HepG2 (cell line): ENCODE measurements around the gene FAM174C. TPM values are rescaled to one million over a fixed set of nuclear protein-coding genes. Genes with fewer than 3 reads are reported as not detected.

ENCODE experiments used
- ATAC-seq: fragments of 200-7000 bp; cut with Tn5 transposase; 3 replicates; pipeline ENCODE4 v1.9.1; 2020; ENCODE audit warnings: mild to moderate bottlenecking, moderate library complexity
- BruUV-seq: library from RNA; stranded (reverse); fragments of 400-500 nt; replicated peaks from 2 replicates; lab custom pipeline; 2021; lab: Mats Ljungman, UMichigan
- CTCF ChIA-PET: fragments of 300-600 bp; formaldehyde crosslinking; extraction: SDS; loops from one replicate; lab custom pipeline; 2021; ENCODE audit warnings: low total read pairs, inconsistent platforms, low intra/inter-chr PET ratio; lab: Yijun Ruan, JAX
- POLR2A ChIA-PET: fragments of 350-600 bp; sonication (Branson Sonifier 250); formaldehyde crosslinking; loops from one replicate; lab custom pipeline; 2020; ENCODE audit warnings: antibody characterized with exemption, inconsistent platforms; lab: Yijun Ruan, JAX
- DNase-seq: peaks from one replicate; pipeline ENCODE4 v3.0.0-alpha.2; 2015; ENCODE audit warnings: low spot score
- FAIRE-seq: peaks from 3 replicates; lab custom pipeline; 2011; peaks lifted over from hg19 to GRCh38; lab: Jason Lieb, UNC
- H2AFZ ChIP-seq: one replicate; pipeline ENCODE4 v1.6.1; 2011; ENCODE audit warnings: low read length, inconsistent platforms
- H3K27ac ChIP-seq: fragments of 300-600 bp; 3 replicates; pipeline ENCODE4 v1.8.0; 2011; ENCODE audit warnings: mixed run types, mild to moderate bottlenecking, mixed read lengths, low read length, inconsistent platforms; ENCODE audit not compliant: insufficient read depth; ENCODE audit errors: extremely low read length
- H3K27me3 ChIP-seq, 2 experiments: fragments of 200-600 bp in 1 of 2; 2 replicates in 1 of 2; 3 replicates in 1 of 2; pipeline versions ENCODE4 v1.6.0 to v1.8.0; 2011; ENCODE audit warnings: low read length in 2 of 2, mild to moderate bottlenecking in 2 of 2, moderate library complexity in 2 of 2, inconsistent platforms in 1 of 2; ENCODE audit not compliant: insufficient read depth in 2 of 2, control insufficient read depth in 1 of 2
- H3K36me3 ChIP-seq, 2 experiments: fragments of 200-600 bp in 1 of 2; replicated peaks in 1 of 2; 2 replicates in 1 of 2; 3 replicates in 1 of 2; pipeline versions ENCODE4 v1.5.1 to v1.8.0; 2011; ENCODE audit warnings: low read length in 2 of 2, inconsistent platforms in 1 of 2; ENCODE audit not compliant: insufficient read depth in 2 of 2, control insufficient read depth in 1 of 2
- H3K4me1 ChIP-seq: 2 replicates; pipeline ENCODE4 v1.5.1; 2012; ENCODE audit warnings: low read length, inconsistent platforms; ENCODE audit not compliant: insufficient read depth
- H3K4me2 ChIP-seq: 2 replicates; pipeline ENCODE4 v1.6.0; 2011; ENCODE audit warnings: low read depth, low read length, inconsistent platforms
- H3K4me3 ChIP-seq, 3 experiments: fragments of 200-600 bp in 1 of 3; sonication (generic), shearing (Covaris generic) in 1 of 3; replicated peaks in 1 of 3; 2 replicates each; pipeline ENCODE4 v1.5.1; 2011 to 2016; ENCODE audit warnings: low read length in 3 of 3, inconsistent platforms in 2 of 3, low read depth in 2 of 3, mild to moderate bottlenecking in 2 of 3, control low read depth in 1 of 3, mixed read lengths in 1 of 3; ENCODE audit not compliant: insufficient read depth in 1 of 3
- H3K79me2 ChIP-seq: one replicate; pipeline ENCODE4 v1.6.1; 2011; ENCODE audit warnings: low read length, inconsistent platforms; ENCODE audit not compliant: insufficient read depth
- H3K9ac ChIP-seq: 2 replicates; pipeline ENCODE4 v1.6.0; 2011; ENCODE audit warnings: mild to moderate bottlenecking, low read depth, low read length, inconsistent platforms; ENCODE audit not compliant: insufficient read depth
- H3K9me3 ChIP-seq: 2 replicates; pipeline ENCODE4 v1.5.1; 2012; ENCODE audit warnings: mild to moderate bottlenecking, low read length
- H4K20me1 ChIP-seq: 2 replicates; pipeline ENCODE4 v1.6.0; 2011; ENCODE audit warnings: inconsistent platforms, mild to moderate bottlenecking, low read length, moderate library complexity; ENCODE audit not compliant: insufficient read depth
- CBX2 ChIP-seq, 2 experiments: fragments of 200-600 bp in 1 of 2; sonication (generic); formaldehyde crosslinking in 1 of 2; IDR thresholded peaks; 2 replicates each; pipeline versions ENCODE4 v1.7.0 to v1.8.1; 2018 to 2022; ENCODE audit warnings: low read depth in 2 of 2, low read length in 1 of 2, mild to moderate bottlenecking in 1 of 2, missing genetic modification reagents in 1 of 2
- PAF1 ChIP-seq: IDR thresholded peaks from 2 replicates; pipeline ENCODE4 v1.6.1; 2016; ENCODE audit warnings: missing genetic modification reagents, missing compliant biosample characterization
- RELA ChIP-seq: sonication (generic); formaldehyde crosslinking; IDR thresholded peaks from 2 replicates; pipeline ENCODE4 v1.4.0; 2020; ENCODE audit warnings: missing genetic modification reagents
- YEATS4 ChIP-seq: sonication (generic); formaldehyde crosslinking; IDR thresholded peaks from 2 replicates; pipeline ENCODE4 v1.4.0; 2020; ENCODE audit warnings: missing genetic modification reagents, borderline replicate concordance
- ZNF124 ChIP-seq: sonication (generic); formaldehyde crosslinking; IDR thresholded peaks from 2 replicates; pipeline ENCODE4 v1.4.0; 2020; ENCODE audit warnings: missing genetic modification reagents
- ZNF780A ChIP-seq: sonication (generic); formaldehyde crosslinking; IDR thresholded peaks from 2 replicates; pipeline ENCODE4 v1.8.0; 2022; ENCODE audit warnings: mild to moderate bottlenecking, missing genetic modification reagents, moderate library complexity
- WGBS: methylation state at CpG from one replicate; pipeline ENCODE4 v1.1.6; 2017; ENCODE audit warnings: low lambda C conversion rate; 5-methylcytosine and 5-hydroxymethylcytosine counted together
- in situ Hi-C: cut with HindIII; loops from 2 replicates; pipeline ENCODE4 v1.10.0; 2017; ENCODE audit warnings: low pct_unique_long_range_greater_than_20kb; ENCODE audit not compliant: extremely low pct_ligation_motif_present
- intact Hi-C: fragments of 100-400 bp; cut with micrococcal nuclease; formaldehyde crosslinking; loops from one replicate; pipeline ENCODE4 v1.10.0; 2022; ENCODE audit not compliant: unreplicated experiment
- polyA plus RNA-seq, 8 experiments: library from polyadenylated mRNA; depleted of rRNA in 3 of 8; stranded (reverse) in 7 of 8; unstranded in 1 of 8; fragments of >200 nt; fragmentation: Illumina TruSeq in 4 of 8; extraction: Trizol in 4 of 8; gene quantifications; 2 replicates each; pipeline versions ENCODE4 v1.2.1 to v1.2.3, GENCODE V29; 2011 to 2016; ENCODE audit warnings: low read depth in 4 of 8, missing spikeins in 1 of 8, mixed read lengths in 1 of 8; ENCODE audit not compliant: insufficient read depth in 1 of 8
- total RNA-seq, 5 experiments: library from RNA; depleted of rRNA; stranded (reverse); fragments of >200 nt; fragmentation: Illumina TruSeq; extraction: Trizol; gene quantifications; 2 replicates each; pipeline ENCODE4 v1.2.3, GENCODE V29; 2016; ENCODE audit warnings: low read depth in 1 of 5
- TF ChIP-seq, protein P1 (sequence below): sonication (generic); formaldehyde crosslinking; IDR thresholded peaks from one replicate; pipeline ENCODE4 v1.5.1; 2020; ENCODE audit warnings: mild to moderate bottlenecking, missing genetic modification reagents; ENCODE audit errors: not compliant biosample characterization

Gene FAM174C
- total and polyA plus RNA-seq, 2 of the 13 experiments (the other 11 are each of a cell fraction or from before 2014, with no cell fraction given) = 19.5 to 31.3 TPM

DNA sequence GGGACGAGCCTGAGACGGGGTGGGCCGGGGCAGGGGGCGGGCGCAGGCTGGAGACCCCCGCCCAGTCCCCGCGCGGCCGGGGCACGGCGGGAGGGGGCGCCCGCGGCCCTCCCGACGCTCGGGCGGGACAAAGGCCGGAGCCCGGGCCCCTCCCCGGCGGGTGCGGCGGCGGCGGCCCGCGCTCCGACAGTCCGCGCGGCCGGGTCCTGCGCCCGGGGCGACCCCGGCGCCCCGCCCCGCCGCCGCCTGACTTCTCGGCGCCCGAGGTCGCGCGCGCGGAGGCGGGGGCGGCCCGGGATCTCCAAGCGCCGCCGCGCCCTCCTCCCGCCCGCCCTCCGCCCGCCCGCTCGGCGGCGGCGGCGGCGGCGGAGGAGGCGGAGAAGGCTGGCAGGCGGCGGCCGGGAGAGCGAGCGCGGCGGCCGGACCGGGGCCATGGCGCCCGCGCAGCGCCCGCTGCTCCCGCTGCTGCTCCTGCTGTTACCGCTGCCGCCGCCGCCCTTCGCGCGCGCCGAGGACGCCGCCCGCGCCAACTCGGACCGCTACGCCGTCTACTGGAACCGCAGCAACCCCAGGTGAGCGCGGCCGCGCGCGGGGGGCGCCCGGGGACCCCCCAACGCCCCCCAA, 10.5 kb downstream of the FAM174C start, which contains the start of gene EFNA2:
Gene EFNA2 (plus strand): TSS at position 137 of the 624 bp plus-strand sequence. CDS start 296 bp downstream, at position 433.
- intact Hi-C loops (no loop called here), in situ Hi-C loops (no loop called here)
- no peak for ATAC-seq

DNA sequence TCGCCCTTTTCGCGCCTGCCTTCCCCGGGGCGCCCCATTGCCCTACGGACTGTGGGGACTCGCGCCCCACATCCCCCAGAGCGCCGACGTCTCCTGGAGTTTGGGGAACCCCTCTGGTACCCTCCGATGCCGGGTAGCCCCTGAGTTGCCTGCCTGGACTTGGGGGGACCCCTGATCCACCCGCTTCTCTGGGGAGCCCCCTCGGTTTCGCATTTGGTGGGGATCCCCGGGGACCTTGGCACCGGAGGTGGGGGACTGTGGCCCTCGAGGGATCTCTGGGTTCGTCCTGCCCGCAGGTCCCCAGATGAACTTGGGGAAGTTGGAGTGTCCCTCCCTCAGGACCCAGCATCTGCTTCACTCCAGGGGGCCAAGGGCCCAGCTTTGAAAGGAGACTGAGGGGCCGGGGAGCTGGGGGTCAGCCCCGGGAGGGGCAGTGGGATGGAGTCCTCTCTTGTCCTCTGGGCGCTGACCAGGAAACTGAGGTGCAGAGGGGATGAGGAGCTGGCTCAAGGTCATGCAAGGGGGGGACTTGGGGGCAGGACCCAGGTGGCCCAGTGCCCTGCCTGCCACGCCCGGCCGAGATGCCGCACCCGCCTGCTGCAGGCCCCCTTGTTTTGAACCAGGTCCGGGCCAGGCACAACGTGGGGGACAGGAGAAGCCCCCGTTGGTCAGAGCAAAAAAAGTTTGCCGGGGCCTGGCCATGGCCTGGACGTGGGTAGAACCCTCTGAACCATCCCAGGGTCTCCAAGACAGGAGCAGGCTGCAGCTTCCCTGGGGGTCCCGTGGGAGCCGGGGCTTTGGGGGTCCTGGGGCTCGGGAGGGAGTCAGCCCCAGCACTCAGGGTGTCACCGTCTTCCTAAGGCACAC, 11.4 kb downstream of the FAM174C start:
- no peak overlapping the region for H2AFZ ChIP-seq
- TF ChIP-seq PAF1 (CRISPR knock-in tag) (no peak), CBX2 (IDR thresholded peaks at IDR 0.05; ENCODE audit: low read depth, low read length) (no peak), CBX2 (CRISPR knock-in tag; IDR thresholded peaks at IDR 0.05; ENCODE audit: low read depth) (no peak), ZNF124 (CRISPR knock-in tag) (no peak), RELA (CRISPR knock-in tag) (no peak)
- TF ChIP-seq, protein P1, sequence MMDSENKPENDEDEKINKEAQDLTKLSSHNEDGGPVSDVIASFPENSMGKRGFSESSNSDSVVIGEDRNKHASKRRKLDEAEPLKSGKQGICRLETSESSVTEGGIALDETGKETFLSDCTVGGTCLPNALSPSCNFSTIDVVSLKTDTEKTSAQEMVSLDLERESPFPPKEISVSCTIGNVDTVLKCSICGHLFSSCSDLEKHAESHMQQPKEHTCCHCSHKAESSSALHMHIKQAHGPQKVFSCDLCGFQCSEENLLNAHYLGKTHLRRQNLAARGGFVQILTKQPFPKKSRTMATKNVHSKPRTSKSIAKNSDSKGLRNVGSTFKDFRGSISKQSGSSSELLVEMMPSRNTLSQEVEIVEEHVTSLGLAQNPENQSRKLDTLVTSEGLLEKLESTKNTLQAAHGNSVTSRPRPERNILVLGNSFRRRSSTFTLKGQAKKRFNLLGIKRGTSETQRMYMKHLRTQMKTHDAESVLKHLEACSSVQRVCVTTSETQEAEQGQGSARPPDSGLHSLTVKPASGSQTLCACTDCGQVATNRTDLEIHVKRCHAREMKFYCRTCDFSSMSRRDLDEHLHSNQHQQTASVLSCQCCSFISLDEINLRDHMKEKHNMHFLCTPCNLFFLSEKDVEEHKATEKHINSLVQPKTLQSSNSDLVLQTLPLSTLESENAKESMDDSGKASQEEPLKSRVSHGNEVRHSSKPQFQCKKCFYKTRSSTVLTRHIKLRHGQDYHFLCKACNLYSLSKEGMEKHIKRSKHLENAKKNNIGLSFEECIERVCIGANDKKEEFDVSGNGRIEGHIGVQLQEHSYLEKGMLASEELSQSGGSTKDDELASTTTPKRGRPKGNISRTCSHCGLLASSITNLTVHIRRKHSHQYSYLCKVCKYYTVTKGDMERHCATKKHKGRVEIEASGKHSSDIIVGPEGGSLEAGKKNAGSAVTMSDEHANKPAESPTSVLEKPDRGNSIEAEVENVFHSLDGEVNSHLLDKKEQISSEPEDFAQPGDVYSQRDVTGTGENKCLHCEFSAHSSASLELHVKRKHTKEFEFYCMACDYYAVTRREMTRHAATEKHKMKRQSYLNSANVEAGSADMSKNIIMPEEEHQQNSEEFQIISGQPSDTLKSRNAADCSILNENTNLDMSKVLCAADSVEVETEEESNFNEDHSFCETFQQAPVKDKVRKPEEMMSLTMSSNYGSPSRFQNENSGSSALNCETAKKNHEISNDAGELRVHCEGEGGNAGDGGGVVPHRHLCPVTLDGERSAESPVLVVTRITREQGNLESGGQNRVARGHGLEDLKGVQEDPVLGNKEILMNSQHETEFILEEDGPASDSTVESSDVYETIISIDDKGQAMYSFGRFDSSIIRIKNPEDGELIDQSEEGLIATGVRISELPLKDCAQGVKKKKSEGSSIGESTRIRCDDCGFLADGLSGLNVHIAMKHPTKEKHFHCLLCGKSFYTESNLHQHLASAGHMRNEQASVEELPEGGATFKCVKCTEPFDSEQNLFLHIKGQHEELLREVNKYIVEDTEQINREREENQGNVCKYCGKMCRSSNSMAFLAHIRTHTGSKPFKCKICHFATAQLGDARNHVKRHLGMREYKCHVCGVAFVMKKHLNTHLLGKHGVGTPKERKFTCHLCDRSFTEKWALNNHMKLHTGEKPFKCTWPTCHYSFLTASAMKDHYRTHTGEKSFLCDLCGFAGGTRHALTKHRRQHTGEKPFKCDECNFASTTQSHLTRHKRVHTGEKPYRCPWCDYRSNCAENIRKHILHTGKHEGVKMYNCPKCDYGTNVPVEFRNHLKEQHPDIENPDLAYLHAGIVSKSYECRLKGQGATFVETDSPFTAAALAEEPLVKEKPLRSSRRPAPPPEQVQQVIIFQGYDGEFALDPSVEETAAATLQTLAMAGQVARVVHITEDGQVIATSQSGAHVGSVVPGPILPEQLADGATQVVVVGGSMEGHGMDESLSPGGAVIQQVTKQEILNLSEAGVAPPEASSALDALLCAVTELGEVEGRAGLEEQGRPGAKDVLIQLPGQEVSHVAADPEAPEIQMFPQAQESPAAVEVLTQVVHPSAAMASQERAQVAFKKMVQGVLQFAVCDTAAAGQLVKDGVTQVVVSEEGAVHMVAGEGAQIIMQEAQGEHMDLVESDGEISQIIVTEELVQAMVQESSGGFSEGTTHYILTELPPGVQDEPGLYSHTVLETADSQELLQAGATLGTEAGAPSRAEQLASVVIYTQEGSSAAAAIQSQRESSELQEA (CRISPR knock-in tag) = no peak

More for the DNA sequence above, 10.5 kb downstream of the FAM174C start, which contains the start of gene EFNA2:
- no TSS peak for BruUV-seq
- ChIA-PET CTCF (no interaction called here), POLR2A (interaction anchor here (1.3 to 3.5 kb wide), 5 partner anchors 16 to 117 kb away, joined by 3 to 61 read pairs (median 8); partner anchors contain the start of gene CIRBP)
- Histone ChIP-seq H3K4me1 (peaks cover 67% of the 10 kb centered on the region), H3K4me3 (peak within 1 kb of the TSS; percentile 75 to 89 (median 82)), H3K4me2 (peak within 1 kb of the TSS; percentile 89), H3K9ac (peak within 1 kb of the TSS; percentile 71), H4K20me1 (no peaks in the 10 kb centered on the region), H3K27ac (peak within 1 kb of the TSS; percentile 75), H3K36me3 (peaks cover 0 to 3% of the 10 kb centered on the region in 2 experiments; a peak in 1 of 5 replicates), H3K9me3 (no peaks in the 10 kb centered on the region), H3K27me3 (no peaks in the 10 kb centered on the region; a peak in 1 of 5 replicates), H3K79me2 (peaks cover 41% of the 10 kb centered on the region), H2AFZ (no peak within 1 kb of the TSS)
- no peak for DNase-seq
- WGBS = no CpG with 5 or more reads among the region's 113 CpGs
- FAIRE-seq = no peak
- 0 out of 2 replicates have a peak, but pooled peaks have one; percentile 8 for TF ChIP-seq YEATS4 (CRISPR knock-in tag)
- no peak for TF ChIP-seq ZNF780A (CRISPR knock-in tag)

More for the DNA sequence above, 11.4 kb downstream of the FAM174C start:
- Histone ChIP-seq H3K27ac (peak overlapping the region; percentile 52), H3K4me2 (peak overlapping the region; percentile 81), H3K27me3 (no peaks in the 10 kb centered on the region; a peak in 1 of 5 replicates), H4K20me1 (no peaks in the 10 kb centered on the region), H3K9me3 (no peaks in the 10 kb centered on the region), H3K36me3 (peaks cover 0 to 3% of the 10 kb centered on the region in 2 experiments; a peak in 1 of 5 replicates), H3K4me3 (peak overlapping the region; percentile 75 to 89 (median 82)), H3K4me1 (peaks cover 76% of the 10 kb centered on the region), H3K9ac (peak overlapping the region; percentile 71), H3K79me2 (peaks cover 45% of the 10 kb centered on the region)
- POLR2A ChIA-PET = interaction anchor here (0.6 to 1.7 kb wide), 4 partner anchors 12 to 58 kb away, joined by 3 to 8 read pairs (median 4); partner anchors contain the start of genes CIRBP and FAM174C
- intact Hi-C loops (no loop called here), in situ Hi-C loops (no loop called here)
- FAIRE-seq = no peak
- ATAC-seq = no peak
- CTCF ChIA-PET = no interaction called here
- no peak for DNase-seq
- BruUV-seq = no TSS peak
- WGBS = 6% methylated on average over 3 of the region's 38 CpGs
